A204.1 (cell line): Measurements from ENCODE around the gene DCDC2C.

Source experiments
- FAIRE-seq: peaks from 2 replicates; lab custom pipeline; 2012; peaks lifted over from hg19 to GRCh38; lab: Jason Lieb, UNC

DCDC2C gene

GRCh38 chr2:3672861-3673678 lies 30.3 kb upstream of the DCDC2C start:
- FAIRE-seq, result no peak

- no peak for FAIRE-seq
Observed at GRCh38 chr2:3674066-3674845, 29.1 kb upstream of the DCDC2C start.

- FAIRE-seq, result no peak
Observed at GRCh38 chr2:3675687-3676086, 27.7 kb upstream of the DCDC2C start.

GRCh38 chr2:3677436-3677835 lies 25.9 kb upstream of the DCDC2C start:
- FAIRE-seq, result no peak

GRCh38 chr2:3678212-3678611 lies 25.2 kb upstream of the DCDC2C start:
- FAIRE-seq, result no peak

- FAIRE-seq, result no peak
Observed at GRCh38 chr2:3679180-3679579, 24.2 kb upstream of the DCDC2C start.

- no peak for FAIRE-seq
Observed at GRCh38 chr2:3679616-3680393, 23.6 kb upstream of the DCDC2C start.

- FAIRE-seq, result no peak
Observed at GRCh38 chr2:3680548-3681345, 22.6 kb upstream of the DCDC2C start.

- no peak for FAIRE-seq
Observed at GRCh38 chr2:3681625-3682024, 21.8 kb upstream of the DCDC2C start.

GRCh38 chr2:3682811-3683210 lies 20.6 kb upstream of the DCDC2C start:
- no peak for FAIRE-seq

GRCh38 chr2:3683748-3684454 lies 19.5 kb upstream of the DCDC2C start:
- FAIRE-seq, result no peak

- no peak for FAIRE-seq
Observed at GRCh38 chr2:3689998-3690748, 13.2 kb upstream of the DCDC2C start.

GRCh38 chr2:3692375-3692774 lies 11.0 kb upstream of the DCDC2C start:
- no peak for FAIRE-seq

- no peak for FAIRE-seq
Observed at GRCh38 chr2:3696545-3696944, 6.8 kb upstream of the DCDC2C start.

- no peak for FAIRE-seq
Observed at GRCh38 chr2:3701071-3701470, 2.3 kb upstream of the DCDC2C start.

- FAIRE-seq, result no peak
Observed at GRCh38 chr2:3703757-3704355, 481 bp downstream of the DCDC2C start.

GRCh38 chr2:3704692-3705091 lies 1.3 kb downstream of the DCDC2C start:
- no peak for FAIRE-seq

- FAIRE-seq, result no peak
Observed at GRCh38 chr2:3705782-3706181, 2.4 kb downstream of the DCDC2C start.

- FAIRE-seq, result no peak
Observed at GRCh38 chr2:3706892-3707291, 3.5 kb downstream of the DCDC2C start.

GRCh38 chr2:3708576-3708975 lies 5.2 kb downstream of the DCDC2C start:
- FAIRE-seq, result no peak
